Measurements from ENCODE around the gene SPOCK1.

DNA sequence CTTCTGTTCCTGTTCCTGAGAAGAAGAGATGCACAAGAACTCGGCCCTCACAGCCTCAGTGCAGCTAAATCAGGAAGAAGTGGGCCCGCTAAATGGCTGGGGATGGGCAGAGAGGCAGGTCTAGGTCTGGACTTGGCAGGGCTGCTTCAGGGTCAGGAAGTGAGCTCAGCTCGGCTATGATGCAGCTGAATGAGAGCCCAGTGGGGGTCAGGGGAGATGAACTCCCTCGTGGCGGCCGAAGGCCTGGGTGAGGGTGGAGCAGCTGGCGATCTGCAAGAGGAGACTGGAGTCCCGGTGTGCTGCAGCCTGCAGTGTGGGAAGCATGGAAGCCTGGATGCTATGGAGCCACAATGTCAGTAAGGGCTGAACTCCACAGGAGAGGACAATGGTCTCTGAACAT, 466.2 kb downstream of the SPOCK1 start:
- TF ChIP-seq KLF6 (CRISPR knock-in tag; IDR thresholded peaks at IDR 0.05; ENCODE audit: borderline replicate concordance) (no peak), CHD2 (IDR thresholded peaks at IDR 0.05; ENCODE audit: low read depth, low read length) (no peak), EZH2 (IDR thresholded peaks at IDR 0.05; ENCODE audit: borderline replicate concordance, low read depth, low read length) (no peak), RFX1 (IDR thresholded peaks at IDR 0.05) (no peak), CREM (IDR thresholded peaks at IDR 0.05; ENCODE audit: low read depth) (no peak), YY1 (IDR thresholded peaks at IDR 0.05; ENCODE audit: borderline replicate concordance in 1 of 3, control insufficient read depth in 1 of 3, extremely low read depth in 1 of 3, insufficient read depth in 3 of 3, insufficient read length in 1 of 3, insufficient replicate concordance in 2 of 3, low read depth in 1 of 3, low read length in 2 of 3) (no peak), TAF15 (IDR thresholded peaks at IDR 0.05; ENCODE audit: low read depth, low read length) (no peak), ZNF124 (CRISPR knock-in tag; IDR thresholded peaks at IDR 0.05) (no peak), FOXK1 (CRISPR knock-in tag; IDR thresholded peaks at IDR 0.05; ENCODE audit: borderline replicate concordance) (no peak), EP300 (IDR thresholded peaks at IDR 0.05; ENCODE audit: low read length) (no peak), MAZ (CRISPR knock-in tag; conservative IDR thresholded peaks at IDR 0.05 in 1 of 2, IDR thresholded peaks at IDR 0.05 in 1 of 2) (no peak), HMG20A (CRISPR knock-in tag; conservative IDR thresholded peaks at IDR 0.05) (no peak)
- TF ChIP-seq, protein P1, sequence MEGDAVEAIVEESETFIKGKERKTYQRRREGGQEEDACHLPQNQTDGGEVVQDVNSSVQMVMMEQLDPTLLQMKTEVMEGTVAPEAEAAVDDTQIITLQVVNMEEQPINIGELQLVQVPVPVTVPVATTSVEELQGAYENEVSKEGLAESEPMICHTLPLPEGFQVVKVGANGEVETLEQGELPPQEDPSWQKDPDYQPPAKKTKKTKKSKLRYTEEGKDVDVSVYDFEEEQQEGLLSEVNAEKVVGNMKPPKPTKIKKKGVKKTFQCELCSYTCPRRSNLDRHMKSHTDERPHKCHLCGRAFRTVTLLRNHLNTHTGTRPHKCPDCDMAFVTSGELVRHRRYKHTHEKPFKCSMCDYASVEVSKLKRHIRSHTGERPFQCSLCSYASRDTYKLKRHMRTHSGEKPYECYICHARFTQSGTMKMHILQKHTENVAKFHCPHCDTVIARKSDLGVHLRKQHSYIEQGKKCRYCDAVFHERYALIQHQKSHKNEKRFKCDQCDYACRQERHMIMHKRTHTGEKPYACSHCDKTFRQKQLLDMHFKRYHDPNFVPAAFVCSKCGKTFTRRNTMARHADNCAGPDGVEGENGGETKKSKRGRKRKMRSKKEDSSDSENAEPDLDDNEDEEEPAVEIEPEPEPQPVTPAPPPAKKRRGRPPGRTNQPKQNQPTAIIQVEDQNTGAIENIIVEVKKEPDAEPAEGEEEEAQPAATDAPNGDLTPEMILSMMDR (IDR thresholded peaks at IDR 0.05 in 2 of 3, conservative IDR thresholded peaks at IDR 0.05 in 1 of 3; ENCODE audit: insufficient read depth in 2 of 3, low read depth in 1 of 3, low read length in 3 of 3) = no peak
